SKM-1 treated with dmso at 0.1 percent for 144 hours (cell line): Measurements from ENCODE around the gene ZFPM1.
A peak's percentile ranks its signal among the peaks of the same experiment; 100 is the strongest.

Source experiments
- DNase-seq: peaks from one replicate; lab custom pipeline; 2025; ENCODE audit not compliant: unreplicated experiment; lab: John Stamatoyannopoulos, UW

Gene ZFPM1

DNA sequence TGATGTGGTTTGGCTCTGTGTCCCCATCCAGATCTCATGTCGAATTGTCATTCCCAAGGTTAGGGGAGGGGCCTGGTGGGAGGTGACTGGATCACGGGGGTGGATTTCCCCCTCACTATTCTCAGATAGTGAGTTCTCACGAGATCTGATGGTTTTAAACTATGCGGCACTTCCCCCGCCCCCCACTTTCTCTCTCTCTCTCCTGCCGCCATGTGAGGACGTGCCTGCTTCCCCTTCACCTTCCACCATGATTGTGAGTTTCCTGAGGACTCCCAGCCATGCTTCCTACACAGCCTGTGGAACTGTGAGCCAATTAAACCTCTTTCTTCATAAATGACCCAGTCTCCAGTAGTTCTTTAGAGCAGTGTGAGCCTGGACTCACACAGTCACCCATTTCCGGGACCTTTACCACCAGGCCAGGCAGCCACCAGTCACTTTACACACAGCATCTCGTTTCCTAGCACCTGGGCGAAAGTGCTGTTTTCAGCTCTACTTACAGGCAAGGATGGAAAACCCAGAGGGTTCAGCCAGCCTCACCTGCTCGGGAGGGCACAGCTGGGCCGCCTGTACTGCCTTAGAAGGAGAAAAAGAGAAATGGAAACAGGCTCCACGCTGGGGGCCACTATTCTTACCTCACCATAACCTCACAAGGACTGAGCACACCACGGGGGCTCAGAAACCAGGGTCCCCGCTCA lies 103.4 kb downstream of the ZFPM1 start:
- DNase-seq = no peak

GRCh38 chr16:88558457-88559442 lies 105.7 kb downstream of the ZFPM1 start:
- DNase-seq = peak; percentile 61

- DNase-seq = no peak
Measured at GRCh38 chr16:88560714-88561484, 107.8 kb downstream of the ZFPM1 start.

- DNase-seq = peak; percentile 43
Measured at GRCh38 chr16:88561485-88562359, 108.6 kb downstream of the ZFPM1 start.

- DNase-seq = no peak
Measured at GRCh38 chr16:88566158-88566557, 113.1 kb downstream of the ZFPM1 start.

DNA sequence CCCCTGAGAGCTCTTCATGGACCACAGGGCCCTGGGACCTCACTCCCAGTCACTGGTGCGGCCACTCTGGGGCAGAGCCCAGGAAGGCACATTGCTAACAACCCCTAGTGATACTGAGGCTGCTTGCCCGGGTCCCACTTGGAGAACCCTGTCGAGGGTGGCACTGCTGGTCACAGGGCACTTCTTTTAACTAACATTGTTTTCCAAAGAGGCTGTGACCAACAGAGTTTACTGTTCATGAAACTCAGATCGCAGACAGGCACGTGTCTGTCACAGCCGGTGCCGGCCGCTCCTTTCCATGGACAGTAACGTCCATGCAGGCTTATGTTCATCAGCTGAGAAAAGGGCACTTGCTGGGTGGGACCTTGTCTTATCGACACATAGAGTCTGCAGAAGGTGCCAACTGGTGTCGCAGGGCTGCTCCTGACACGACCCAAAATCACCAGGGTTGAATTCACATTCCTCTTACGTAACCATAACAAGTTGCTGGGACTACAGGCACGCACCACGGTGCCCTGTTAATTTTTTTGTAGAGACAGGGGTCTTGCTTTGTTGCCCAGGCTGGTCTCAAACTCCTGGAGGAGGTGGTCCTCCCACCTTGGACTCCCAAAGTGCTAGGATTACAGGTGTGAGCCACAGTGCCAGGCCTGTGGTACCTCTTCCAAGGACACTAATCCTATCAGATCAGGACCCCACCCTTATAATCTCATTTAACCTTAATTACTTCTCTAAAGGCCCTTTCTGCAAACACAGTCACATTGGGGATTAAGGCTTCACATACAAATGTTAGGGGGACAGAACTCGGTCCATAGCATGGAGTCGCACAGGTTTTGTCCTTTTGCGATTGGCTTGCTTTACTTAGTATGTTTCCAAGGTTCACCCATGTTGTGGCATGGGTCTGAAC lies 115.9 kb downstream of the ZFPM1 start:
- DNase-seq = no peak

DNA sequence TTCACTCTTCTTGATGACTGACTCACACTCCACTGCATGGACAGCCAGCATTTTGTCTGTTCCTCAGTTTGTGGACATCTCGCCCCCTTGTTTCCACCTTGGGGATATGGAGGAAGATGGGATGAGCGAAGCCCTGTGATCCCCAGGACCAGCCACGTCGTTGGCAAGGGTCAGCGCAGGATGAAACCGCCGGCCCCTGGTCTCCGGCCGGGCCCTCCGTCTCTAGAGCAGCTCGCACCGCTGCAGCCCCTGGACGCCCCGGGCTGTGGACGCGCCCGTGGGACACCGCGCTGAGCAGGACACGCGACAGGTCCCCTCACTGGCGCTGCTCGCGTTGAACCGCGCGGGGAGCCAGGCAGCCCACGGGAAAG lies 116.5 kb downstream of the ZFPM1 start:
- DNase-seq = no peak

- peak; percentile 86 for DNase-seq
Measured at GRCh38 chr16:88569985-88570690, 117.1 kb downstream of the ZFPM1 start, which contains the start of gene ZC3H18. Gene ZC3H18, plus strand, starts transcription at chr16:88570403. Its CDS starts 6,721 bp downstream, at chr16:88577124.

GRCh38 chr16:88570691-88571092 lies 117.6 kb downstream of the ZFPM1 start:
- DNase-seq = no peak

GRCh38 chr16:88575251-88575650 lies 122.2 kb downstream of the ZFPM1 start:
- DNase-seq = no peak

- no peak for DNase-seq
Measured at GRCh38 chr16:88576307-88576706, 123.2 kb downstream of the ZFPM1 start.

GRCh38 chr16:88577166-88577565 lies 124.1 kb downstream of the ZFPM1 start:
- no peak for DNase-seq

GRCh38 chr16:88578446-88579313 lies 125.6 kb downstream of the ZFPM1 start:
- no peak for DNase-seq

GRCh38 chr16:88580371-88580770 lies 127.3 kb downstream of the ZFPM1 start:
- DNase-seq = no peak

DNA sequence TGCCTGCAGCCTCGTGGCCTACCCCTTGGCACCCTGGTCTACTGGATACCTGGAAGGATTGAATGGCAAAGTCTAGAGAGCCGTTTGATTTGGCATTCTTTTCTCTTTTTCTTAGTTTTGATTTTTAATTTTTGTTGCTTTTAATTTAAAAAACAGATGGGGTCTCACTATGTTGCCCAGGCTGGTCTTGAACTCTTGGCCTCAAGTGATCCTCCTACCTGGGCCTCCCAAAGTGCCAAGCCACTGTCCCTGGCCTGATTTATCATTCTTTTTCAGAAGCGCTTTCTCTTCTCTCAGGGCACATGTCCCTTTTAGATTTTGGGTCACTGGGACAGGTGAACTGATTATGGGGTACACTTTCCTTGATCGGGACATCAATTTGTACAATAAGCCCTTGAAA lies 128.0 kb downstream of the ZFPM1 start:
- DNase-seq = no peak

GRCh38 chr16:88582912-88583575 lies 130.0 kb downstream of the ZFPM1 start:
- no peak for DNase-seq

DNA sequence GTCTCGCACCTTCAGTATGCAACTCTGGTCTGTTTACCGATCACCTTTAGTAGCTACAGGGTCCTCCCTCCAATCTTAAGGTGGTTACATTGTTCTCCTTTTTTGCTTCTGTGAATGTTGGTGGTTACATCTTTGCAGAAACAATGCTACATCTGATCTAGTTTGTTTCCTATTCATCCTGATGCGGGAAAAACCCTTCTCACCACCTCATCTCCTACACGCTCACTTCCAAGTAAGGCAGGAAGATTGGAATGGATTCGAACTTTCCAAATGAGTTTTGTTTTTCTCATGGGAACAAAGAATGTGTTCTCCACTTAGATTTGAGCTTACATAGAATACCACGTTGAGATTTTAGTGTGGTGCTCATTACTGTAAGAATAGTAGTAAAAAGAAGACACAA lies 131.6 kb downstream of the ZFPM1 start:
- DNase-seq = no peak
